Measurements from ENCODE around the gene OR6X1.

The OR6X1 gene

DNA sequence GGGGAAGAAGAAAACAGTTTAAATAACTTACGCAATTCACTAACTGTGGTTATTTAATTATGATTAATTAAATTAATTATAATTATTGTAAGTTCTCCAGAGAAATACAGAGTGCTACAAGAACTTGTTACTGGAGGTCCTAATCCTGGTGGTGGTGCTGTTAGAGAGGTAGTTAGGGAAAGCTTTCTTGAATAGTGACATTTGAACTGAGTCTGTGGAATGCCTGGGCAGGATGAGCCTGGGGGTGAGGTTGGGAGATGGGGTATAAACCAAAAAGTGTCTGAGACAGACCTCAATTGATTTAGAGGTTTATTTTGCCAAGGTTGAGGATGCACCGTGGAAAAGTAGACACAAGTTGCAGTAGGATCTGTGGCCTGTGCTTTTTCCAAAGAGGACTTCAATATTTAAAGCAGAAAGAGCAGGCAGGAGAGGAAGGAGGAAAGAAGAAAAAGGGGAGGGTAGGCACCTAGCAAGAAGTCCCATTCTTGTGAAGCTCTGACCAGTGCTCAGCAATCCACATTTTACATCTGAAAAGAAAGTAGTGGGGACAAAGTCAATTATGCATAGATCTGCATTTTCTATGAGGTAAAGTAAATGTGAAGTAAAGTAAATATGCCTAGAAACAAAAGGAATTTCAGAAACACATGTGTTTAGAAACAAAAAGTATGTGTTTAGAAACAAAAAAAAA, 8.4 kb downstream of the OR6X1 start:
- H3K4me3 ChIP-seq (ENCODE audit: control insufficient read depth, low read depth, low read length): no peak overlapping the region

DNA sequence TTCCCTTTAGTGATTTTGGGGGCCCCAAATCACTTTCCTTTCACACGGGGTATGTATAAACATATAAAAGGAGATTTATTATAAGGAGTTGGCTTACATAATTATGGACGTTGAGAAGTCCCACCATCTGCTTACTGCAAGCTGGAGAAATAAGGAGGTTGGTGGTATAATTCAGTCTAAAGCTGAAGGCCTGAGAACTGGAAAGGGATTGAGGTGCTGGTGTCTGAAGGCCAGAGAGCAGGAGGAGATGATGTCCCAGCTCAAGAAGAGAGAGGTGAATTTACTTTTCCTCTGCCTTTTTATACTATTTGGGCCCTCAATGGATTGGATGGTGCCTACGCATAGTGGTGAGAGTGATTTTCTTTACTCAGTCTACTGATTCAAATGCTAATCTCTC, 11.6 kb downstream of the OR6X1 start:
- no peak for DNase-seq (ENCODE audit: low read depth)
- TF ChIP-seq CTCF (conservative IDR thresholded peaks at IDR 0.05; ENCODE audit: control insufficient read depth, insufficient read depth, low read depth, low read length): no peak
- H3K4me3 ChIP-seq (ENCODE audit: control insufficient read depth, low read depth, low read length): no peak overlapping the region

More for the DNA sequence above, 8.4 kb downstream of the OR6X1 start:
- no peak for TF ChIP-seq CTCF (conservative IDR thresholded peaks at IDR 0.05; ENCODE audit: control insufficient read depth, insufficient read depth, low read depth, low read length)
- DNase-seq (ENCODE audit: low read depth): no peak

DNA sequence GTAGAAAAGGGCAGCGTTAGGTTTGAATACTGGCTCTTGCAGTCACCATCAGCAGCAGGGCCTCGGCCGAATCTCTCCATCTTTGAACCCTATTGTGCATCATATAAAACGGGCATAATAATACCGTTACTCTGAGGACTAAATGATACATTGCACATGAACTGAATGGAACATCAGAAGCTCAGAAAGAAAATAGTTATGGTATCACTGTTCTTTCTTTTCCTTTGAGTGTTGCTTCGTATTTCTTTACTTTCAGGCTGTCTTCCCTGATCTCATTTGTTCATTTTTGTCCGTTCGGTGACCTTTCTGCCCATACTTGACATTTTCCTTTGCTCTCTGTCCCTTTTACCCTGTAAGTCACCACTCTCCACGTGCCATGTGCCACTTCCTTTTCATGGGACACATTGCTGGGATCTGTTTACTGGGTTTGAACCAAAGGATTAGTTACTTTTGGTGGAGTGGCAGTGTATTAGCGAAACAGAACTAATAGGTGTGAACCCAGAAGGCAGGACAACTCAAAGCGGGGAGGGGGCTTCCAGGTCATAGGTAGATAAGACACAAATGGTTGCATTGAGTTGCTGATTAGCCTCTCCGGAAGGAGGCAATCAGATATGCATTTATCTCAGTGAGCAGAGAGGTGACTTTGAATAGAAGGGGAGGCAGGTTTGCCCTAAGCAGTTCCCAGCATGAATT, 12.1 kb downstream of the OR6X1 start:
- no peak for TF ChIP-seq CTCF (conservative IDR thresholded peaks at IDR 0.05; ENCODE audit: control insufficient read depth, insufficient read depth, low read depth, low read length)
- DNase-seq (ENCODE audit: low read depth): peak; percentile 5
- peak overlapping the region; percentile 89 for H3K4me3 ChIP-seq (ENCODE audit: control insufficient read depth, low read depth, low read length)

GRCh38 chr11:123741159-123742030, 12.9 kb downstream of the OR6X1 start, which contains the start of gene ZNF202:
ZNF202 (minus strand) TSS chr11:123741660; CDS start chr11:123730888, 10,772 bp downstream.
- peak within 1 kb of the TSS; percentile 89 for H3K4me3 ChIP-seq (ENCODE audit: control insufficient read depth, low read depth, low read length)
- peak; percentile 87 for DNase-seq (ENCODE audit: low read depth)
- no peak for TF ChIP-seq CTCF (conservative IDR thresholded peaks at IDR 0.05; ENCODE audit: control insufficient read depth, insufficient read depth, low read depth, low read length)

- no peak for TF ChIP-seq CTCF (conservative IDR thresholded peaks at IDR 0.05; ENCODE audit: control insufficient read depth, insufficient read depth, low read depth, low read length)
- DNase-seq (ENCODE audit: low read depth): peak; percentile 1
- peak overlapping the region; percentile 89 for H3K4me3 ChIP-seq (ENCODE audit: control insufficient read depth, low read depth, low read length)
These were observed 13.5 kb downstream of the OR6X1 start for GRCh38 chr11:123740787-123741158.

GRCh38 chr11:123738374-123738773, 15.9 kb downstream of the OR6X1 start:
- DNase-seq (ENCODE audit: low read depth): no peak
- H3K4me3 ChIP-seq (ENCODE audit: control insufficient read depth, low read depth, low read length): no peak overlapping the region
- TF ChIP-seq CTCF (conservative IDR thresholded peaks at IDR 0.05; ENCODE audit: control insufficient read depth, insufficient read depth, low read depth, low read length): no peak

Data from fibroblast of mammary gland (primary cell).